IPS-NIHi7 (cell line): Measurements from ENCODE around the gene CFAP74.

ENCODE experiments used
- DNase-seq: peaks from one replicate; pipeline ENCODE4 v3.0.0; 2012; ENCODE audit warnings: mixed read lengths; ENCODE audit errors: extremely low spot score

Gene CFAP74

DNA sequence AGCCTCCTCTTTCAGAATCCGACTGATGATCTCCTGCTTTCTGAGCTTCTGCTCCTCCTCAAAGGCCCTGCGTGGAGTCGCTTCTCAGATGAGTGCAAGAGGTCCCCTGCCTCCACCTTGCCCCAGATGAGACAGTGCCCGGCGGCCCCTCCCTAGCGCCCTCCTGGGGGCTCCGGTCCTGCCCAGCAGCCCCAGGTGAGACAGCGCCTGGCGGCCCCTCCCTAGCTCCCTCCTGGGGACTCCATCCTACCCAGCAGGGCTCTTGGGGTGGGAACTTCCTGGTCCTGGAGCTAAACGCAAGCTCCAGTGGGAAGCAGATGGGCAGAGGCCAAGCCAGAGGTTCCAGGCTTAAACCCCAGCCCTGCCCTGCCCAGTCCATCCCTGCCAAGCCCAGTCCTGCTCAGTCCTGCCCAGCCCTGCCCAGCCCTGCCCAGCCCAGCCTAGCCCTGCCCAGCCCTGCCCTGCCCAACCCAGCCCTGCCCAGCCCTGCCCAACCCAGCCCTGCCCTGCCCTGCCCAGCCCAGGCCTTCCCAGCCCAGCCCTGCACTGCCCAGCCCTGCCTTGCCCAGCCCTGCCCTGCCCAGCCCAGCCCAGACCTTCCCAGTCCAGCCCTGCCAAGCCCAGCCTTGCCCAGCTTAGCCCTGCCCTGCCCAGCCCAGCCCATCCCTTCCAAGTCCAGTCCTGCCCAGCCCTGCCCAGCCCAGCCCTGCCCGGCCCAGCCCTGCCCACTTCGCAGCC is 34.6 kb downstream of the CFAP74 start:
- DNase-seq, result no peak

DNA sequence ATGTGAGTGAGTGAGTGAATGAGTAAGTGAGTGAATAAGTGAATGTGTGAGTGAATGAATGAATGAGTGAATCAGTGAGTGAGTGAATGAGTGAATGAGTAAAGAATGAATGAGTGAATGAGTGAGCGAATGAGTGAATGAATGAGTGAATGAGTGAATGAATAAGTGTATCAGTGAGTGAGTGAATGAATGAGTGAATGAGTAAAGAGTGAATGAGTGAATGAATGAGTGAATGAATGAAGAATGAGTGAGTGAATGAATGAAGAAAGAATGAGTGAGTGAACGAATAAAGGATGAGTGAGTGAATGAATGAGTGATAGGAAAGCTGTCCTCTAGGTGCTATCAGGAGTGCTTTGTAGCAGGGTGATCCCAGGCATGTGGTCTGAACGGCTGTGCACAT is 35.7 kb downstream of the CFAP74 start:
- DNase-seq, result no peak

DNA sequence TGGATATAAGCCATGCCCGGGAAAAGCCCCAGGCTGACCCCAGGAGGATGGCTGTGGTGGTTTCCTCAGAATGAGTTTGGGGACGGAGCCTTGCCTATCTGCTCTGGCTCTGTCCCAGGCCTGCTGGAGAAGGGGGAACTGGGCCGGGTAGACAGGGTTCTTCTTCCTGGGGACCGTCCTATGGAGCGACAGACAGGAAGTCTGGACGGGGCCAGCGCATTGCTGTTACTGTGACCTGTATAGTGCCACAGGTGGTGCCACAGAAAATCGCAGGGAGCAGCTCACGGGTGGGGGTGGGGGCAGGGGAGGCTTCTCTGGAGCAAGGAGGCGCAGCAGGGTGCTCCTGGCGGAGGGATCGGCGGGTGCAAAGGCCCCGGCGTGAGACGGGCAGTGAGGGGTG is 36.4 kb downstream of the CFAP74 start:
- no peak for DNase-seq

DNA sequence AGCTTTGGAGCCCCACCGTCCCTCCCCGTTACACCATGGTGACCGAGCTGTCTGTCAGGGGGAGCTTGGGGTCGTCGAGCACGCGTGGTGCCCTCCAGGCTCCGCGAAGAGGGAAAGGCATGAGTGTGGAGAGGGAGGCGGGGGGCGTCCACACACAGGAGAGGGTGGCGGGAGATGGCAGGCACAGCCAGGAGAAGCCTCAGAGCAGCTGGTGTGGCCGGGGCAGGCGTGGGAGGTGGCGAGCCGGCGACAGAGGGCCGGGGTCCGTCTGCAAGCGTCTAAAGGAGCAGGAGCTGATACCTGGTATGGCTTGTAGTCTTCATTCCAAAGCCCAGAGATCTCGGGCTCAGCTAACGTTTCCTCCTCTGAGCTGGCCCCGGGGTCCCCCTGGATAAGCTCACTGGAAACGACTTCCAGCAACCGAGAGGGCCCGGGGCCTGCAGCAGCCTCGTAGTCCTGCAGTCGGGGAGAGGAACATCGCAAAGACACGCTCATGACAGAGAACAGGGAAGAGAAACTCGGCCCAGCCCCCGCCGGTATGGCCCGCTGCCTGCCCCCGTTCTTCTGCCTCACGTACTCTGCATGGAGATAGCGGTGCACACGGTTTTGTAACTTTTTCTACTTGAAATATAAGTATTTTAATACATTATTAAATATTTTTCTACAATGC is 37.4 kb downstream of the CFAP74 start:
- no peak for DNase-seq

DNA sequence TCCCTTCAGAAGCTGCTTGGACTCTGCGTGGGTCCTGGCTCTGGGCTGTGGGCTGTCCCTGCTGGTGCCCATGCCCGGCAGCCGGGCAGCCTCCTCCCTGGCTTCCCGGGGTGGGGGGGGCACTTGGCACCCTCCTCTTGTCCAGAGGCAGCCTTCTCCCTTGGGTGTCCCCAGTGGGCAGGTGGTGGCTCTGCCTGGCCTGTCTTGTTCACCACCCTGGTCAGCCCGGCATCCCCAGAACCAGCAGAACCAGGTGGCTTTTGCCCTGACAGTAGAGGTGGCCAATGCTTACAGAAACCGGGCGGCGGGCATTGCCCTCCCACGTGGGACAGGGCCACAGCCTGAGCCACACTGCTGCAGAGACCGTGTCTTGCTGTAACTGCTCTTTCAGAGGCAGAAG is 38.0 kb downstream of the CFAP74 start:
- no peak for DNase-seq

DNA sequence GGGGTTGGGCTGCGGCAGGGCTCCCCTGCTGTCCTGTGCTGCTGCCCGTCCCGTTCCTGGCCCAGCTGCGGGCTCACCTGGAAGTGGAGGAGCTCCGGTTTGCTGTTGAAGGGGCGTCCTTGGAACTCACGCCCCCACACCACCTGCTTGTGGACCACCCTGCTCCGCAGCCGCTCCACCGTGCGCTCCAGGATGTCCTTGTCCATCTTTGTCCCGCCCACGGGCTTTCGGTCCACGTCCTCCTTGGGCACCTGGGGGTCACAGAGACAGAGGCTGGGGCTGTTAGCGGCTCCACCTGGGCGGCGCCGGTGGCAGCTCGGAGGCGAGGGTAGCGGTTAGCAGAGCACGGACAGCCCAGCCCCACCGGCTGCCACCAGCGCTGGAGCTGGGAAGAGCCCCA is 38.8 kb downstream of the CFAP74 start:
- DNase-seq, result no peak

DNA sequence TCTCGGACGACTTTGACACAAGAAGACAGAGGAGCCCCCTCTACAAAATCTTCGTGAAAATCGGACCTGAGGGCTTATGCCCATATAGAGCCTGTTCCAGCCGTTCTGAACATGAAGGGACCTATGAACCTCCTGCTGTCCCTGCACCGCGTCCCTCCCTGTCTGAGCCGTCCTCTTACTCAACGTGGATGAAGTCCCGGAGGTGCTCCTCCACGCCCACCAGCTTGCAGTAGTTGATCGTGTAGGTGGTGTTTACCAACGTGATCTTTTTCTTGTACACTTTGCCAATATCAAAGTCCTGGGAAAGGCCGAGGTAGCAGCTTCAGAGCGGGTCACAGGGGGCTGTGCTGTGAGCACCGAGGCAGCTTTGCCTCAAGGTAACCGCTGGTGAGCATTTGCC is 40.0 kb downstream of the CFAP74 start:
- DNase-seq, result no peak

DNA sequence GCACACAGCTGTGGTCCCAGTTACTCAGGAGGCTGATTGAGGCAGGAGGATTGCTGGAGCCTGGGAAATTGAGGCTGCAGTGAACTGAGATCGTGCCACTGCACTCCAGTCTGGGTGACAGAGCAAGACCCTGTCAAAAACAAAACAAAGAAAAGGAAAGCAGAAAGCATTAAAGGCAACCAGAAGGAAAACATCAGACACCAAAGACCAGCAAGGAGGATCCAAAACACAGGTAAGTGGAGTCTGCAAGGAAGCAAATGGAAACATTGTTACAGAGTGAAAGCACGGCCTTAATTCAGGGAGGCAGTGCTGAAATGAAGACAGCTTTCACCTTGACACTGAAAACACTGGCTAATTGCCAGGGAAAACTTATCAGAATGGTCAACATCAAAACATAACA is 40.8 kb downstream of the CFAP74 start:
- no peak for DNase-seq

DNA sequence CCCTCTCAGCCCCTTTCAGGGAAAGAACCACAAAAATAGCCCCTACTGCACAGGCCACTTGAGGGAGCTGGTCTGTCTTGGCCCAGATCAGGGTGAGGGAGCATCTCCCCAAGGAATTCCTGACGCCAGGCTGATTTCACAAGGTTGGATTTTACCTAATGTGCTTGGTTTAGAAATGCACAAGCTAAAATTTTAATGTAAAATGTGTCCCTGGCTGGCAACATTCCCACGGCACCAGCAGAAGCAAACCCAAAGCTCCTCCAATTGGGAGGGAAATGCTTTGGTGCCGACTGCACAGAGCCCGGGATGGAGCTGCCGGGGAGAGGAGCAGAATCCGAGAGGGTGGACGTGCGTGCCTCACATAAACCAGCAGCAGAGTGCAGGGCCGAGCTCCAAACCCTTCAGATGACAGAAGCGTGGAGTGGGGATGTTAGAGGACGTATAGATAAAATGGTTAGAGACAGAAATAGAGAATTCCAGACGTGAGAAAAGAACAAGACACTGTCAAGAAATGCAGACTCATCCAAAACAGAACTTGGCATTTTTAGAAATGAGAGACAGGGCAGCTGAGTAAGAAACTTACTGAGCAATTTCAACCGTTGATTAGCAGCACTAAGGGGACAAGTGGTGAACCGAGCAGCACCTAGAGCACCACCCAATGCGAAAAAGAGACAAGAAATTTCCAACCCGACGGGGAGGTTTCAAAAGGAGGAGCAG is 42.9 kb downstream of the CFAP74 start:
- DNase-seq, result peak; percentile 57

DNA sequence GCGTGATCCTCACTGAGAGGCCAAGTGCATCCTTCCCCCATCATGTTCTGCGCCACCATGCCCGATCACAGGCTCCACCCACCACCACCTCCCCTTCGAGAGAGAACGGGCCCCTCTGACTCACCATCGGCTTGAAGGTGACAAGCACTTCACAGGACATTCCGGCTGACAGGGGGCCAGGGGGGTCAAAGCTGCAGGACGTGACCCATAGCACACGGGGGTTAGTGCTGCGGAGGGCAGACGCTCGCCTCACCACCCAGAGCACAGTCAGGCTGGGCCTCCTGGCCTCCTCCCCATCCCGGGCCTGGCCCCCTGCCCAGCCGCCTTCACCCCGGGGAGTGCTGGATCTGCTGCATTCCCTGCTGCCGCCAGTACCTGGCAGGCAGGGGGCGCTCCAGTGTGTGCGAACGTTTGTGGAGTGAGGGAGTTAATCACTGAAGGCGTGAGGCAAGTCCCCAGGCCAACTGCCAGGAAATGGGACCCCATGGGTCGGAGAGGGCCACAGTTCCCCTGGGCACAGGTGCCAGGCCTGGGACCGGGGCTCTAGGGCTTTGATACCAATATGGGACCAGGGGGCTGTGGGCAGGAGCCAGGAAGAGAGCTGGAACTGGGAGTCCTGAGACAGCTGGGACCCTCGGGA is 43.6 kb downstream of the CFAP74 start:
- peak; percentile 96 for DNase-seq

DNA sequence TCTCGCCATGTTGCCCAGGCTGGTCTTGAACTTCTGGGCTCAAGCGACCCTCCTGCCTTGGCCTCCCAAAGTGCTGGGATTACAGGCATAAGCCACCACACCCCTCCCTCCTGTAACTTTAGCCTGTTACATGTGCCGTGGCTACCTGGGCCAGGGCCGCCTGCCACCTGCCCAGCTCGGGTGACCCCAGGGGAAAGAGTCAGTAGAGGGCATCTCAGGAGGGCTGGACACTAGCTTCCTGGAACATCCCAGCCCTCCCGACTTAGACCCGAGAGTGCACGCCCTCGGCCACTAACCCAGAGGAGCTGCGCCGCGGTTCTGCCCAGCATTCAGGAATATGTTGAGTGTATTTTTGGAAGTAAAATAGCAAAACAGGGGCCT is 44.1 kb downstream of the CFAP74 start:
- no peak for DNase-seq

DNA sequence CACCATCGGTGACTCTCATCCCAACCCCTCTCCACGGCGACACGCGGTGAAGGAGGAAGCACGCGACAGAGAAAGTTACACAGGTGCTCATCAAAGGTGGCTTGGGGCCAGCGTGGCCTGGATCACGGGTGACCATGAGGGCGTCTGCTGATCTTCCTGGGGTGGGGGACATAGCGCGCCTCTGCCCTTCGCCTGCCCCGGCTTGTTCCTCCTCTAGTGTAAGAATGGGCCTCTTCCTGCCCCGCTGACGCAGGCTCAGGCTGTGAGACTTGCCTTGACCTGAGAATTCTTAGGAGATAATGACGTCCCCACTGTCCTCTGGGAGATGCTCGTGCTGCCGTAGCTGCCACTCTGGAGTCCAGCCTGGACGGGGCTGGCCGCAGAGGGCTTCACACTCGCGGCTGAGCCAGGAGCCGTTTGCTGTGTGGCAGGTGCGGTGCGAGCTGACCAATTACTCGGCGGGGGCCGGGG is 45.5 kb downstream of the CFAP74 start:
- DNase-seq, result no peak

DNA sequence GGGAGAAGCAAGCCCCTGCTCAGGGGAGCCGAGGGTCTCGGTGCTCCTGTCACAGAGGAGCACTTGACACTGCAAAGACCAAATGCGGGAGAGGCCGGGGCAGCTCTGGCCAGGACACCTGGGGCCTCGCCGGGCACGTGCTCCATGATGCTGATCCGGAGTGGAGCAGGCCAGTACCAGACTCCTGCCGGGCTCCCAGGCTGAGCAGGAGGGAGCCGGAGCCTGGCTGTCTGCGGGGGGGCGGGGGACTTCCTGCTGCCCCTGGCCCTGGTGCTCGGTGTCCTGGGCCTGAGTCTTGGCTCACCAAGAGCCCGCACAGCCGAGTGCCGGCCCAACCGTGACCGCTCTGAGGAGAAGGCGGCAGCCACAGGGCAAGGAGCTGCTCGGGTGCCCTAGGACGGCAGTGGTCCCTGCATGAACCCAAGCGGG is 46.0 kb downstream of the CFAP74 start:
- no peak for DNase-seq

DNA sequence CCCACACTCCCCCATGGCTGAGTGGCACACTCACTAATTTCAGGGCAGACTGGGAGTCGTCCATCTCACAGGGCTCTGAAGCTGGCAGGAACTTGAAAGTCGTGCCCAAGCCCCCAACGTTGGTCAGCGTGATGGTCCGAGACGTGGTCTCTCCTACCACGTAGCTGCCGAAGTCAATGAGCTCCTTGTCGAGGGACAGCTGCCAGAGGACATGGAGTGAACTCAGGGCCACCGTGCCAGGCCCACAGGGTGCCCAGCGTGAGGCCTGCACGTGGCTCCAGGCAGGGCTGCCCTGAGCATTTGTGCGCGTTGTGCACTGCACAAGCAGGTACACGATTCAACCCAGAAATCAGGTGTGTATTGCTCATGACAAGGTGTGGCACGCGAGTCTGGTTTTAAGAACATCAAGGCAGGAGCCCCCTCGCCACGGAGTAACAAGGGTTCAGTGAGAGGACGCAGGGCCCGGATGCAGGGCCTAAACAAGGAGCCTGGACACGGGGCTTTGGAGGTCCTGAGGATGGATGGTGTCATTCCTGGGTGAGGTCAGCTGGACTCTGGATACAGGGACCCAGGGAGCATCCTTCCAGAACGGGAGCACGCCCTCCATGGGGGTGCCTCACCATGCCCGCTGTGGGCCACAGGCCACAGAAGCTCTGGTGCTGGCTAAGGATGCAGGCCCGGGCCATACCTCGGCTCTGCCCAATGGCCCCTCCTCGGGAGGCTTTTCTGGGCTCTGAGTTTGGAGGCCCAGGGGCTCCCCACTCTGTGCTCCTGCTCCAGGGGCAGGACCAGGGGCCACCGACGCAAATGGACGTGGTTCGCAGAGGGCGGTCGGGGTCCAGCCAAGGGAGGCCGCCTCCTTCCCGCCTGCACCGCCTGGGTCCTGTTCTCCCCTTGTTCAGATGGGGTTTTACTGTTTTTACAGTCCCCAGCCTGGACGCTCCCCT is 46.7 kb downstream of the CFAP74 start:
- DNase-seq, result no peak

DNA sequence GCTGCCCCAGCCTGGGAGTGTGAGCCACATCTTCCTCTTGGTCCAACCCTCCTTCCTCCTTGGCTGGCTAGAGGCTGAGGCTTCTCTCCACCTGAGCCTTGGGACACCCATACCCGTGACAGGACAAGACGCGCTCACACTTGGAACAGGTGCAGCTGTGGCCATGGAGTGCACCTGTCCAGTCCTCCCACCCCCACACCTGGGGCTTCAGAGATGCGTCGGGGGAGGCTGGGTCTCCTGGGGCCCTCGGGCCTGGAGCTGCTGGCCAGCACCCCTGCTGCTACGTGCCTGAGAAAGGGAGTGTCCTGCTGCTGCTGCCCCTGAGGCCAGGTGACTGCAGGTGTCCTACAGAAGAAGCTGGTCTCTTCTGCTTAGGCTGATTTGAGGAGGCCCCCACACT is 47.5 kb downstream of the CFAP74 start:
- DNase-seq, result no peak

DNA sequence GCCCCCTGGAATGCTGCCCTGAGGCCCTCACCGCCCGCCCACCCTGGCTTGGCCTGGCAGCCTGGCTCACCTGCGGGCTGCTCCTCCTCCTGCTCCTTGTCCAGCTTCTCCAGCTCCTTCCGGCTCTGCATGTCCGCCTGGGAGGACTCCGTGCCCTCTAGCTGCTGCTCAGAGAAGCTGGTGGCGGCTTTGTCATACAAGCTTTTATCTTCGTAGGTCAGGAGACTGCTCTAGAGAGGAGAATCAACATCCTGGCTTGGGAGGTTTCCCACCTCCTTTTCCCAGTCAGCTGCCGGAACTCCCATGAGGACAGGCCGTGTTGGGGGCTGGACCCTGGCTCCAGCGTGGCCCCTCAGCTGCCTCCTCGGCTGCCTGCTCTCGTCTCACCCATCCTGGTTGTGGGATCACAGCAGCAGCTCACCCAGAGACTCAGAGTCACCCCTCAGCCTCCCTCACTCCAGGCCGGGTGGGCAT is 47.9 kb downstream of the CFAP74 start:
- DNase-seq, result no peak

DNA sequence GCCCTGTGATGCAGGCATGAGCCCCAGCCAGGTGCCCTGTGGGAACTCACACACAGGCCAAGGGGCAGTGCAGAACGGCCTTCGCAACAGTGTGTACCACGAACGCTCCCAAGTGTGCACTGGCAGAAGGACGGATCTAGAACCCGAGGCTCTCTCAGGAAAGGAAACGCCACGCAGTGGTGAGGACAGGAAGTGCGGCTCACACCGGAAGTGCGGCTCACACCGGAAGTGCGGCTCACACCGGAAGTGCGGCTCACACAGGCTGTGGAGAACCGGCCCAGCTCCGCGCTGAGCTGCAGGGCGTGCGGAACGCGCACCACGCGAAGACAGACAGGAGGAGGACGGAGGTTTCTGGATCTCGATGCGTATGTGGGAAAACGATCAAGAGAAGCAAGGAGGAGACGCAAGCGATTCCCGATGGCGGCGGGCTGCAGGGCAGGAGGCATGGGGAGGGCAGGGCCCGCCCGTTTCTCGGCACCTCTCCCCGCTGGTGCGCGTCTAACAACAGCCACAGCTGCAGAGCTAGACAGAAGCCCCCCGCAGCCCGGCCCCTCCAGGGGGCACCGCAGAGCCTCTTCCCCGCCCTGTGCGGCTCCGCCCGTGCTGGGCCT is 48.6 kb downstream of the CFAP74 start:
- no peak for DNase-seq

DNA sequence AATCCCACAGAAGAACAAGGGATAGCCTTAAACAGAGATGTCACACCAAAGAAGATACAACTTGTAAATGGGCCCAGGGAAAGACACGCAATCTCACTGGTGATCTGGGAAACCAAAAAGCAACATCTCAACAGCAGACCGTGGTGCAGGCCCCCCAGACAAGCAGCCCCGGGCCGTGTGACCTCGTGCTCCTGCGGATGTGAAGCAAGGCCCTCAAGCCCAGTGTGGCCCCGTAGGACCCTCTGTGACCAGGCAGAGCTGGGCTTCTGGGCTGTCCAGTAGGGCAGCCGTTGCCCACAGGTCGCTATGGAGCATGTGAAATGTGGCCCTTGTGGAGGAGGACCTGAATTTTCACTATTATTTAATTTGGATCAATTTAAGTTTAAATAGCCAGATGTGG is 49.6 kb downstream of the CFAP74 start:
- DNase-seq, result no peak

DNA sequence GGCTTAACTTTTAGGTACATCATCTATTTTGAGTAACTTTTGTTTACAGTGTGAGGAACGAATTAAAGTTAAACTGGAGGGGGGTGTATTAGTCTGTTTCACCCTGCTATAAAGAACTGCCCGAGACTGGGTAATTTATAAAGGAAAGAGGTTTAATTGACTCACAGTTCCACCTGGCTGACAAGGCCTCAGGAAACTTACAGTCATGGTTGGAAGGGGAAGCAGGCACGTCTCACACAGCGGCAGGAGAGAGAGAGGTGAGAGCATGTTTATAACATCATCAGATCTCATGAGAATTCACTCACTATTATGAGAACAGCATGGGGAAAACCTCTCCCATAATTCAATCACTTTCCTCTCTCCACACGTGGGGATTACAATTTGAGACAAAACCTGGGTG is 52.6 kb downstream of the CFAP74 start:
- no peak for DNase-seq

DNA sequence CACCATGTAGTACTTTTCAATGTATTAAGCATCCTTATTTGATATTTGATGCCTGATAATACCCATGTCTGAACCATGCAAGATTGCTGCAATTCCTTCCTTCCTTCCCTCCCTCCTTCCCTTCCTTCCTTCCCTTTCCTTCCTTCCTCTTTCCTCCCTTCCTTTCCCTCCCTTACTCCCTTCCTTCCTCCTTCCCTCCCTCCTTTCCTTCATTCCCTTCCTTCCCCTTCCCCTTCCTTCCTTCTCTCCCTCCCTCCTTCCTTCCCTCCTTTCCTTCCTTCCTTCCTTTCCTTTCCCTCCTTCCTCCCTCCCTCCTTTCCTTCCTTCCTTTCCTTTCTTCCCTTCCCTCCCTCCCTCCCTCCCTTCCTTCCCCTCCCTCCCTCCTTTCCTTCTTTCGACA is 54.8 kb downstream of the CFAP74 start:
- no peak for DNase-seq

DNA sequence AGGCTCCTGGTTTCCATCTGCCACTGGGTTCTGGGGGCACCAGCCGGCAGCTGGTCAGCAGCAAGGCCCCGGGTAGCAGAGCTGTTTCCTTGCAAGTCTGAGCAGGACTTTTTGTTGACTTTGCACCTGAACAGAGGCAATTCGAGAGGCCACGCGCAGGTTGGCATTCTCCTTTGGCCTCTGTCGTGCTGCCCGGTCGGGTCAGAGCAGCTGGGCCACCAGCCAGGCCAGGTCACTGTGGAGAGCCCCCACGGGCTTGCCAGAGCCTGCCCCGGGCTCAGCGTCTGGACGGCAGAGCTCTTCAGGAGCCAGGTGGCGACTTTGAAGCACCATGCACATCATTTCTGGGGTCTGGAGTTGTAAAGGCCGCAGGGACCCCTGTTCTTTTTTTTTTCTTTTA is 56.1 kb downstream of the CFAP74 start:
- no peak for DNase-seq
